ENCODE data around the gene FLNC. TPM values are rescaled to one million over a fixed set of nuclear protein-coding genes. Genes with fewer than 3 reads are reported as not detected.

Gene FLNC
- total and polyA plus RNA-seq, 2 experiments from 2014 or later, result 74.0 to 304 TPM

GRCh38 chr7:128807191-128807590 lies 23.0 kb upstream of the FLNC start:
- H3K36me3 ChIP-seq (ENCODE audit: low read depth), result peaks cover 9% of the 10 kb centered on the region; the same call in 1 of the 2 replicates
- no peaks in the 10 kb centered on the region for H3K79me2 ChIP-seq (ENCODE audit: insufficient read depth)
- H3K4me1 ChIP-seq (ENCODE audit: insufficient read depth), result peaks cover 11% of the 10 kb centered on the region
- in situ Hi-C loops (cut with MboI), result no loop called here
- H2AFZ ChIP-seq, result no peak overlapping the region
- H3F3A ChIP-seq (ENCODE audit: insufficient read depth), result no peaks in the 10 kb centered on the region; the same call in 1 of the 2 replicates
- H3K9me2 ChIP-seq (ENCODE audit: insufficient read depth), result no peaks in the 10 kb centered on the region
- TF ChIP-seq EZH2phosphoT487 (IDR thresholded peaks at IDR 0.05; ENCODE audit: insufficient read depth, low read depth) (no peak), EZH2 (IDR thresholded peaks at IDR 0.05; ENCODE audit: insufficient read depth, poor library complexity, severe bottlenecking) (no peak)
- no peak overlapping the region for H3K4me3 ChIP-seq
- 93 to 95% methylated on average over 8 of the region's 8 CpGs for WGBS, 2 experiments (ENCODE audit: low coverage in 1 of 2, low lambda C conversion rate in 2 of 2, missing lambda C conversion rate in 2 of 2)
- H3K9me3 ChIP-seq (ENCODE audit: low read depth), result no peaks in the 10 kb centered on the region
- no peak overlapping the region for H3K27ac ChIP-seq
- H3K4me2 ChIP-seq (ENCODE audit: unreplicated experiment), result no peak overlapping the region
- no peak for DNase-seq
- no peaks in the 10 kb centered on the region for H4K20me1 ChIP-seq (ENCODE audit: insufficient read depth)
- no peak overlapping the region for H3K9ac ChIP-seq
- no peaks in the 10 kb centered on the region for H3K27me3 ChIP-seq (replicated peaks; ENCODE audit: insufficient read depth)

DNA sequence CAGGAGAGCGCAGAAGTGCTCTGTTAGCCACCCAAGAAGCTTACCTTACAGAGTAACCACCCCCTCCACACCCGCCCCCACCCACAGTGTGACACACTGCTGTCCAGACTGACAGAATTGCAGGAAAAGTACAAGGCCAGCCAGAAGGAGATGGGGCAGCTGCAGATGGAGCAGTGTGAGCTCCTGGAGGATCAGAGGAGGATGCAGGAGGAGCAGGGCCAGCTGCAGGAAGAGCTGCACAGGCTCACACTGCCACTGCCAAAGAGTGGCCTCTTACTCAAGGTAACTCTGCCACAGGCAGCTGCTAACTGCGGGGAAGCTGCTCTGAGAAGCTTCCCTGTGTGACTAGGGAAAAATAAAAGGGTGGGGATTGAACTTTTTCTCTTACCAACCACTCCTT lies 20.8 kb upstream of the FLNC start:
- in situ Hi-C loops (cut with MboI), result no loop called here
- Histone ChIP-seq H3K9me2 (ENCODE audit: insufficient read depth) (no peaks in the 10 kb centered on the region), H3K79me2 (ENCODE audit: insufficient read depth) (no peaks in the 10 kb centered on the region), H3F3A (ENCODE audit: insufficient read depth) (no peaks in the 10 kb centered on the region), H3K4me3 (no peak overlapping the region), H3K4me1 (ENCODE audit: insufficient read depth) (peaks cover 11% of the 10 kb centered on the region), H3K36me3 (ENCODE audit: low read depth) (peaks cover 9% of the 10 kb centered on the region; the same call in 1 of the 2 replicates), H3K9me3 (ENCODE audit: low read depth) (no peaks in the 10 kb centered on the region), H3K27ac (no peak overlapping the region), H3K9ac (no peak overlapping the region), H4K20me1 (ENCODE audit: insufficient read depth) (no peaks in the 10 kb centered on the region), H3K4me2 (ENCODE audit: unreplicated experiment) (no peak overlapping the region), H2AFZ (no peak overlapping the region), H3K27me3 (replicated peaks; ENCODE audit: insufficient read depth) (no peaks in the 10 kb centered on the region)
- no peak for TF ChIP-seq EZH2 (IDR thresholded peaks at IDR 0.05; ENCODE audit: insufficient read depth, poor library complexity, severe bottlenecking)
- no peak for TF ChIP-seq EZH2phosphoT487 (IDR thresholded peaks at IDR 0.05; ENCODE audit: insufficient read depth, low read depth)
- WGBS, 2 experiments (ENCODE audit: low coverage in 1 of 2, low lambda C conversion rate in 2 of 2, missing lambda C conversion rate in 2 of 2), result 98 to 100% methylated on average over 2 to 3 of the region's 3 CpGs
- DNase-seq, result no peak

- Histone ChIP-seq H3K9me2 (ENCODE audit: insufficient read depth) (no peaks in the 10 kb centered on the region), H3K27me3 (replicated peaks; ENCODE audit: insufficient read depth) (0 out of 2 replicates have a peak, but pooled peaks cover 3% of the 10 kb centered on the region), H3F3A (ENCODE audit: insufficient read depth) (no peaks in the 10 kb centered on the region), H3K9ac (no peak overlapping the region), H3K4me1 (ENCODE audit: insufficient read depth) (peaks cover 11% of the 10 kb centered on the region), H4K20me1 (ENCODE audit: insufficient read depth) (no peaks in the 10 kb centered on the region), H3K36me3 (ENCODE audit: low read depth) (peaks cover 2% of the 10 kb centered on the region; the same call in 1 of the 2 replicates), H2AFZ (no peak overlapping the region), H3K79me2 (ENCODE audit: insufficient read depth) (no peaks in the 10 kb centered on the region), H3K27ac (no peak overlapping the region), H3K9me3 (ENCODE audit: low read depth) (no peaks in the 10 kb centered on the region), H3K4me3 (no peak overlapping the region), H3K4me2 (ENCODE audit: unreplicated experiment) (no peak overlapping the region)
- WGBS, 2 experiments (ENCODE audit: low coverage in 1 of 2, low lambda C conversion rate in 2 of 2, missing lambda C conversion rate in 2 of 2), result 21 to 34% methylated on average over 2 of the region's 2 CpGs
- in situ Hi-C loops (cut with MboI), result no loop called here
- DNase-seq, result peak; percentile 66
- TF ChIP-seq EZH2 (IDR thresholded peaks at IDR 0.05; ENCODE audit: insufficient read depth, poor library complexity, severe bottlenecking) (no peak), EZH2phosphoT487 (IDR thresholded peaks at IDR 0.05; ENCODE audit: insufficient read depth, low read depth) (no peak)
Measured at GRCh38 chr7:128810473-128810872, 19.7 kb upstream of the FLNC start.

- Histone ChIP-seq H3K9ac (no peak overlapping the region), H3K36me3 (ENCODE audit: low read depth) (no peaks in the 10 kb centered on the region; the same call in 1 of the 2 replicates), H3K9me3 (ENCODE audit: low read depth) (no peaks in the 10 kb centered on the region), H2AFZ (no peak overlapping the region), H3K27me3 (replicated peaks; ENCODE audit: insufficient read depth) (0 out of 2 replicates have a peak, but pooled peaks cover 4% of the 10 kb centered on the region), H4K20me1 (ENCODE audit: insufficient read depth) (no peaks in the 10 kb centered on the region), H3K9me2 (ENCODE audit: insufficient read depth) (no peaks in the 10 kb centered on the region), H3K79me2 (ENCODE audit: insufficient read depth) (no peaks in the 10 kb centered on the region), H3F3A (ENCODE audit: insufficient read depth) (no peaks in the 10 kb centered on the region), H3K4me2 (ENCODE audit: unreplicated experiment) (no peak overlapping the region), H3K4me1 (ENCODE audit: insufficient read depth) (peaks cover 11% of the 10 kb centered on the region), H3K4me3 (no peak overlapping the region), H3K27ac (no peak overlapping the region)
- no peak for TF ChIP-seq EZH2 (IDR thresholded peaks at IDR 0.05; ENCODE audit: insufficient read depth, poor library complexity, severe bottlenecking)
- TF ChIP-seq EZH2phosphoT487 (IDR thresholded peaks at IDR 0.05; ENCODE audit: insufficient read depth, low read depth), result no peak
- no peak for DNase-seq
- in situ Hi-C loops (cut with MboI), result no loop called here
- 95 to 96% methylated on average over 3 of the region's 3 CpGs for WGBS, 2 experiments (ENCODE audit: low coverage in 1 of 2, low lambda C conversion rate in 2 of 2, missing lambda C conversion rate in 2 of 2)
Measured at GRCh38 chr7:128810997-128811396, 19.2 kb upstream of the FLNC start.
